ENCODE measurements around the gene MYO1B. TPM values are rescaled to one million over a fixed set of nuclear protein-coding genes. Genes with fewer than 3 reads are reported as not detected.

MYO1B gene
- total and polyA plus RNA-seq, 4 donors = 46.0 to 286 (median 88.1) TPM

GRCh38 chr2:191374939-191375338 is 129.7 kb downstream of the MYO1B start:
- no peak for TF ChIP-seq CTCF (IDR thresholded peaks at IDR 0.05; ENCODE audit: control extremely low read depth, extremely low read depth)
- DNase-seq (no peak), ATAC-seq (ENCODE audit: insufficient read depth, low FRiP score) (no peak)
- no peak overlapping the region for H3K9ac ChIP-seq (ENCODE audit: insufficient read depth in 1 of 2, low read length in 2 of 2)
- no peaks in the 10 kb centered on the region for H3K27me3 ChIP-seq (ENCODE audit: control insufficient read depth in 3 of 3, insufficient read depth in 3 of 3, low read length in 2 of 3)
- H3K36me3 ChIP-seq (ENCODE audit: control insufficient read depth in 4 of 4, insufficient read depth in 4 of 4, low read length in 4 of 4) = peaks cover 0 to 12% (median 8%) of the 10 kb centered on the region in 4 donors
- no peaks in the 10 kb centered on the region for H3K9me3 ChIP-seq (ENCODE audit: control insufficient read depth in 4 of 4, insufficient read depth in 3 of 4, low read length in 3 of 4)
- WGBS, 2 donors = 85 to 92% methylated on average over 1 of the region's 1 CpG
- H3K4me1 ChIP-seq (ENCODE audit: control insufficient read depth in 5 of 5, insufficient read depth in 5 of 5, low read length in 5 of 5) = peaks cover 0 to 15% (median 3%) of the 10 kb centered on the region in 5 donors
- no peak overlapping the region for H3K27ac ChIP-seq (ENCODE audit: low read depth in 1 of 2, low read length in 1 of 2)
- no peak overlapping the region for H3K4me3 ChIP-seq

- no peaks in the 10 kb centered on the region for H3K27me3 ChIP-seq (ENCODE audit: control insufficient read depth in 3 of 3, insufficient read depth in 3 of 3, low read length in 2 of 3)
- no peak overlapping the region for H3K9ac ChIP-seq (ENCODE audit: insufficient read depth in 1 of 2, low read length in 2 of 2)
- H3K36me3 ChIP-seq (ENCODE audit: control insufficient read depth in 4 of 4, insufficient read depth in 4 of 4, low read length in 4 of 4) = peaks cover 0 to 13% (median 4%) of the 10 kb centered on the region in 4 donors
- ATAC-seq (ENCODE audit: insufficient read depth, low FRiP score) (peak; percentile 91), DNase-seq (peak in 2 of 3 donors; percentile 49 to 61)
- H3K9me3 ChIP-seq (ENCODE audit: control insufficient read depth in 4 of 4, insufficient read depth in 3 of 4, low read length in 3 of 4) = no peaks in the 10 kb centered on the region
- TF ChIP-seq CTCF (IDR thresholded peaks at IDR 0.05; ENCODE audit: control extremely low read depth, extremely low read depth) = no peak
- no peak overlapping the region for H3K4me3 ChIP-seq
- 47 to 51% methylated on average over 3 of the region's 3 CpGs for WGBS, 2 donors
- no peak overlapping the region for H3K27ac ChIP-seq (ENCODE audit: low read depth in 1 of 2, low read length in 1 of 2)
- peaks cover 2 to 16% (median 4%) of the 10 kb centered on the region in 5 donors for H3K4me1 ChIP-seq (ENCODE audit: control insufficient read depth in 5 of 5, insufficient read depth in 5 of 5, low read length in 5 of 5)
These were observed 131.9 kb downstream of the MYO1B start for GRCh38 chr2:191376981-191377629.

GRCh38 chr2:191379375-191379774 is 134.2 kb downstream of the MYO1B start:
- ATAC-seq (ENCODE audit: insufficient read depth, low FRiP score) (no peak), DNase-seq (no peak)
- no peak for TF ChIP-seq CTCF (IDR thresholded peaks at IDR 0.05; ENCODE audit: control extremely low read depth, extremely low read depth)
- Histone ChIP-seq H3K9ac (ENCODE audit: insufficient read depth in 1 of 2, low read length in 2 of 2) (no peak overlapping the region), H3K4me1 (ENCODE audit: control insufficient read depth in 5 of 5, insufficient read depth in 5 of 5, low read length in 5 of 5) (peaks cover 2 to 31% (median 12%) of the 10 kb centered on the region in 5 donors), H3K27me3 (ENCODE audit: control insufficient read depth in 3 of 3, insufficient read depth in 3 of 3, low read length in 2 of 3) (no peaks in the 10 kb centered on the region), H3K27ac (ENCODE audit: low read depth in 1 of 2, low read length in 1 of 2) (no peak overlapping the region), H3K4me3 (no peak overlapping the region), H3K9me3 (ENCODE audit: control insufficient read depth in 4 of 4, insufficient read depth in 3 of 4, low read length in 3 of 4) (no peaks in the 10 kb centered on the region), H3K36me3 (ENCODE audit: control insufficient read depth in 4 of 4, insufficient read depth in 4 of 4, low read length in 4 of 4) (peaks cover 0 to 16% (median 6%) of the 10 kb centered on the region in 4 donors)
